ENCODE measurements around the gene UBIAD1.

Gene UBIAD1

GRCh38 chr1:11311816-11312755 is 39.1 kb downstream of the UBIAD1 start:
- DNase-seq (ENCODE audit: low spot score) = no peak

GRCh38 chr1:11314959-11315358 is 42.0 kb downstream of the UBIAD1 start:
- no peak for DNase-seq (ENCODE audit: low spot score)

GRCh38 chr1:11316701-11317100 is 43.7 kb downstream of the UBIAD1 start:
- no peak for DNase-seq (ENCODE audit: low spot score)

- DNase-seq (ENCODE audit: low spot score) = no peak
Observed at GRCh38 chr1:11318982-11319381, 46.0 kb downstream of the UBIAD1 start.

GRCh38 chr1:11320153-11320936 is 47.3 kb downstream of the UBIAD1 start:
- DNase-seq (ENCODE audit: low spot score) = no peak

GRCh38 chr1:11321656-11322491 is 48.9 kb downstream of the UBIAD1 start:
- DNase-seq (ENCODE audit: low spot score) = peak; percentile 20

- DNase-seq (ENCODE audit: low spot score) = no peak
Observed at GRCh38 chr1:11324567-11325165, 51.7 kb downstream of the UBIAD1 start.

GRCh38 chr1:11326070-11326469 is 53.1 kb downstream of the UBIAD1 start:
- no peak for DNase-seq (ENCODE audit: low spot score)

GRCh38 chr1:11328444-11328843 is 55.4 kb downstream of the UBIAD1 start:
- no peak for DNase-seq (ENCODE audit: low spot score)

GRCh38 chr1:11330411-11330810 is 57.4 kb downstream of the UBIAD1 start:
- no peak for DNase-seq (ENCODE audit: low spot score)

- DNase-seq (ENCODE audit: low spot score) = no peak
Observed at GRCh38 chr1:11331036-11331944, 58.3 kb downstream of the UBIAD1 start.

- no peak for DNase-seq (ENCODE audit: low spot score)
Observed at GRCh38 chr1:11331945-11332546, 59.0 kb downstream of the UBIAD1 start.

GRCh38 chr1:11333631-11334030 is 60.6 kb downstream of the UBIAD1 start:
- DNase-seq (ENCODE audit: low spot score) = no peak

GRCh38 chr1:11334261-11334804 is 61.3 kb downstream of the UBIAD1 start:
- DNase-seq (ENCODE audit: low spot score) = no peak

GRCh38 chr1:11334821-11335220 is 61.8 kb downstream of the UBIAD1 start:
- no peak for DNase-seq (ENCODE audit: low spot score)

GRCh38 chr1:11335417-11336056 is 62.5 kb downstream of the UBIAD1 start:
- DNase-seq (ENCODE audit: low spot score) = no peak

- DNase-seq (ENCODE audit: low spot score) = peak; percentile 30
Observed at GRCh38 chr1:11337580-11338073, 64.6 kb downstream of the UBIAD1 start.

Measured in RKO (cell line).